GM18502 (cell line): ENCODE results near the gene ZYG11A.
A peak's percentile ranks its signal among the peaks of the same experiment; 100 is the strongest.

Source experiments
- ATAC-seq: cut with Tn5 transposase; IDR thresholded peaks from one replicate; pipeline ENCODE4 v1.9.1; 2021; ENCODE audit warnings: mild to moderate bottlenecking; ENCODE audit not compliant: unreplicated experiment, poor library complexity

Gene ZYG11A

DNA sequence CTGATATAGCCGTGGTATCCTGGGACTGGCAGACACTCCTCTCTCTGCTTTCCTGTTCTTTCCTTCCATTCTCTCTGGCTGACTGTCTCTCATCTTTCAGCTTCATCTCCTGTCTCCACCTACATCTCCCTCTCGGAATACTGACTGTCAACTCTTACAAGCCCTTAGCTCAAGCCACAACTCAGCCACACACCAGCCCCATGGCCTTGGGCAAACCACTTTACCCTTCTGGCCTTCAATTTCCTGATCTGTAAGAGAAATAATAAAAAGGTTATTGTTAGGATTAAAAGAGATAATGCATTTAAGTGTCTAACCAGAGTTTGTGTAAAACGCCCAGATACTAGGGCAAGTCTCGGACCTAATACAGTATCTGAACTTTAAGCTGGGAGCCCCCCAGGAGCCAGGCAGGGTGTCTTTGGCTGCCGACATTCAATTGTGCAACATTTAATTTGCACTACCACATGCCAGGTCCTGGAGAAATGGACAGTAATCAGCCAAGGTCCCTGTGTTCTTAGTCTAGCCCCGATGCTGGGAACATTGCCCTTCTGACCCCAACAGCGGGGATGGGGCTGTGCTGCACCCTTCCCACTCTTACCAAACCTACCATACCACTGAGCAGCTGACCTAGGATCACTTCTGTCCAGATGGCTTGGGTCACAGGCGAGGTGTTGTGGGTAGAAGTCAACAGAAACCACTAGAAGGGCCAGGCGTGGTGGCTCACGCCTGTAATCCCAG lies 73.8 kb downstream of the ZYG11A start:
- no peak for ATAC-seq

DNA sequence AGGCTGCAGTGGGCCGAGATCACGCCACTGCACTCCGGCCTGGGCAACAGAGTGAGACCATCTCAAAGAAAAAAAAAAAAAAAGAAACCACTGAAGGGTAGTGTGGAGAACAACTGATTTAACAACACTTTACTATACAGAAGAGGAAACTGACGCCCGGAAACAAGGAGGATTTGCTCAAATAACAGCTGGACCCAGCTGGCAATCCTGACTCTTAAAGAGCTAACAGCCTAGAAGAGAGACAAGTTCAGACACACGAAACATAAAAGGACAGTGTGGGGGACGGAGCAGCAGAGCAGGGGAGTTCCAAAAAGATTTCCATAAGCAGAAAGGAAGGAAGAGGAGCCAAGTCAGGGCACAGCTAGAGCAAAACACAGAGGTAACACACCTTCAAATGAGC lies 74.6 kb downstream of the ZYG11A start:
- ATAC-seq, result no peak

DNA sequence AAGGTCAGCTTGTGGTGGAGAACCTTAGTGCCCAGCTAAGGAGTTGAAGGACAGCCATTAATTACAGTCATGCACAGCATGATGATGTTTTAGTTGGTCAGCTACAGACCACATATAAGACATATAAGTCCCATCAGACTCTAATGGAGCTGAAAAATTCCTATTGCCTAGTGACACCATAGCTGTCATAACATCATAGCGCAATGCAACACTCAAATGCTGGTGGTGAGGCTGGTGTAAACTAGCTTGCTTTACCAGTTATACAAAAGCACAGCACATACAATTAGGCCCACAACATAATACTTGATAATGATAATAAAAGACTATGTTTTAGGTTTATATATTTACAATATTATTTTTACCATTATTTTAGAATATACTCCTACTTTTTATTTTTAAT lies 75.0 kb downstream of the ZYG11A start:
- ATAC-seq, result no peak

DNA sequence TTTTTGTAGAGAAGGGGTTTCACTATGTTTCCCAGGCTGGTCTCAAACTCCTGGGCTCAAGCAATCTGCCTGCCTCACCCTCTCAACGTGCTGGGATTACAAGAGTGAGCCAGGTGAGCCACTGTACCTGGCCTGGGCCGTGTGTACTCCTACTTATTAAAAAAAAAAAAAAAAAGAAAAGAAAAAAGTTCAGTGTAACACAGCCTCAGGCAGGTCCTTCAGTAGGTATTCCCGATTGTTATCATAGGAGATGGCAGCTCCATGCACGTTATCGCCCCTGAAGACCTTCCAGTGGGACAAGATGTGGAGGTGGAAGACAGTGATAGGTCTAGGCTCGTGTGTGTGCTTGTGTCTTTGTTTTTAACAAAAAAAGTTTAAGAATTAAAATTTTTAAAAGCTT lies 75.6 kb downstream of the ZYG11A start:
- no peak for ATAC-seq

DNA sequence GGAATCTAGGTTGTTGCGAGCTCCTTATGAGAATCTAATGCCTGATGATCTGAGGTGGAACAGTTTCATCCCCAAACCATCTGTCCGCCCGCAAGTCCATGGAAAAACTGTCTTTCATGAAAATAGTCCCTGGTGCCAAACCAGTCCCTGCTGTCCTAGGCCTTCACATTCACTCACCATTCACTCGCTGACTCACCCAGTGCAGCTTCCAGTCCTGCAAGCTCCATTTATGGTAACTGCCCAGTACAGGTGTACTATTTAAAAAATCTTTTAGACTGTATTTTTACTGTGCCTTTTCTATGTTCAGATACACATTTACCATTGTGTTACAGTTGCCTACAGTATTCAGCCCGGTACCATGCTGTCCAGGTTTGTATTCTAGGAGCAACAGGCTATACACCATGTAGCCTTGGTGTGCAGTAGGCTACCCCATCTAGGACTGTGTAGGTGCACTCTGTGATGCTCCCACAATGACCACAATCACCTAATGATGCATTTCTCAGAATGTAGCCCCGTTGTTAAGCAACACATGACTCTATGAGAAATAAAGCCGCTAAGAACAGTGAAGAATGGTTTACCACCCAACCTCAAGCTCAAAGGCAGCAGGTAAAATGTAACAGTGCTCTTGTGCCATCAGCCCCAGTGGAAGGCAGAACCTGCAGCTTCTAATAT lies 76.6 kb downstream of the ZYG11A start:
- ATAC-seq, result no peak

DNA sequence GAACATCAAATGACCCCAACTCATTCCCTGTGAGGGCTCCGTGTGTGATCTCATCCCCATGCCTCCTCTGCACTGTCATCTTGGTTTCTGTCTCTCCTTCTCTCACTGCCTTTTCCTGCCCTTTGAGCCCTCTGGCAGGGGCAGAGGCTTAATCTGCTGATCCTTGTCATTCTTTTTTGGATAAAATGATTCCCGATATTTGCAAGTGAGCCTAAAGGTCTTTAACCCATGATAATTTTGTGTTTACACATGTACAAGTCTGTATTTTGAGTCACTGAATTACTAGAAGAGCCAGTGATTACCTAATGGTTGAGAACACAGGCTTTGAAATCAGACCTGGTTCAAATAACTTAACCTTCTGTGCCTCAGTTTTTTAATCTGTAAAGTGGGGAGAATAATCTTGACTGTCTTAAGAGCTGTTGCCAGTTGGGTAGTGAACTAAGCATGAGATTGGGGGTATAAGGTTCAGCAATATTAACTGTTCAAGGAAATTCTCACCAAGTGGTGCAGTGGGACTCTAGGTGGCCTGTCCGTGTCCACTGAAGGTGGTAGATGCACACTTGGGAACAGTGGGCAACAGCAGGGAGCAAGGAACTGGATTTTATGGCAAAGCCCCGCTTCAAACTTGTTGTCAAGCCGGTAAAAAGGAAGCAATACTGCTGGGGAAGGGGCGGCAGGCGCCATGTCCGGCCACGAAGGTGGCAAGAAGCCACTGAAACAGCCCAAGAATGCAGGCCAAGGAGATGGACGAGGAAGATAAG lies 77.3 kb downstream of the ZYG11A start:
- ATAC-seq, result no peak

DNA sequence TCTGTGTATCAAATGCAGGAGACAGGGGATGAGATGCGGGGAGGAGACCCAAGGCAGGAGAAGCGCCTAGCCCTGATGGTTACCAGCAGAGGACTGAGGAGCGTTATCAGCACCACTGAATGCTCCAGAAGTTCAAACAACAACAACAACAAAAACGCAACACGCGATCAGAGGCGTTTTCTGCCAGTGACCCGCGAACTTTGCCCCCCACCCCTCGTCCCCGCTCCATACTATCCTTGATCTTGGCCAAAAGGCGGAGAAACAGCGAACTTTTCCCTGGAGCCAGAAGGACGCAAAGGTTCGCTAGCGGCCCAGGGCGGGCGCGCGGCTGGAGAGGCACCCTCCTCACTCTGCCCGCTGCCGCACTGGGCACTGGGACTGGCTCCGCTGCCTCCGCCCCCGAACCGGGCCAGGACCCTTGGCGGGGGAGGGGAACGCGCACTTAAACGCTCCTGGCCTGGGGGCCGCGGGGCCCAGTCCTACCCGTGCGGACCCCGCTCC lies 78.3 kb downstream of the ZYG11A start:
- no peak for ATAC-seq

DNA sequence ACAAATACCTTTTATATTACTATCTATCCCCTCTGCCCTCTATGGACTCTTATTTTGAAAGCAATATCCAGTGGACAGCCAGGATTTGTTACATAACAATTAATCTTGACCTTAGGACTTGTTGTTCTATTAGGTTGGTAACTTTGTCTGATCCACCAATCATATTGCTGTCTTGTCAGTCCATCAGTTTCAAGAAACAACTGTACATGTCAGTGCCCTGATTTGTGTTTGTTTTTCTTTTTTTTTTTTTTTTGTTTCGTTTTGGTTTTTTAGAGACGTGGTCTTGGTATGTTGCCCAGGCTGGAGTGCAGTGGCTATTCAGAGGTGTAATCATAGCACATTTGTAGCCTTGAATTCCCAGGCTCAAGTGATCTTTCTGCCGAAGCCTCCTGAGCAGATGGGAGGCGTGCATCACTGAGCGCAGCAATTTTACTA lies 83.0 kb downstream of the ZYG11A start:
- ATAC-seq, result no peak

DNA sequence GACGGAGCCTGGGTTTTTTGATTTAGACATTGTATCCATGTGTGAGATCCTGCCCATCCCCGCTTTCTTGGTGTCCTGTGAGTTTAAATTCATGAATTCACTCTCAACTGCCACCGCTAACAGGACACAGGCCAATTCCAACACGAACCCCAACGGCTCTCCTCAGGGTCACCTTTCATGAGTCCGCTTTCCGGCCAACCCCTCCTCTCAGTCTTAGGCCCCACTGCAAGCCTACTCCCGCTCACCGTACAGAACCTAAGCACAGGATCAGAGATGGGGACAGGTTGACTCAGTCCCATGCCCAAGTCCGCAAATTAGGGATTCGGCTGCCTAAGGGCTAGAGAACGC lies 84.3 kb downstream of the ZYG11A start:
- ATAC-seq, result no peak

DNA sequence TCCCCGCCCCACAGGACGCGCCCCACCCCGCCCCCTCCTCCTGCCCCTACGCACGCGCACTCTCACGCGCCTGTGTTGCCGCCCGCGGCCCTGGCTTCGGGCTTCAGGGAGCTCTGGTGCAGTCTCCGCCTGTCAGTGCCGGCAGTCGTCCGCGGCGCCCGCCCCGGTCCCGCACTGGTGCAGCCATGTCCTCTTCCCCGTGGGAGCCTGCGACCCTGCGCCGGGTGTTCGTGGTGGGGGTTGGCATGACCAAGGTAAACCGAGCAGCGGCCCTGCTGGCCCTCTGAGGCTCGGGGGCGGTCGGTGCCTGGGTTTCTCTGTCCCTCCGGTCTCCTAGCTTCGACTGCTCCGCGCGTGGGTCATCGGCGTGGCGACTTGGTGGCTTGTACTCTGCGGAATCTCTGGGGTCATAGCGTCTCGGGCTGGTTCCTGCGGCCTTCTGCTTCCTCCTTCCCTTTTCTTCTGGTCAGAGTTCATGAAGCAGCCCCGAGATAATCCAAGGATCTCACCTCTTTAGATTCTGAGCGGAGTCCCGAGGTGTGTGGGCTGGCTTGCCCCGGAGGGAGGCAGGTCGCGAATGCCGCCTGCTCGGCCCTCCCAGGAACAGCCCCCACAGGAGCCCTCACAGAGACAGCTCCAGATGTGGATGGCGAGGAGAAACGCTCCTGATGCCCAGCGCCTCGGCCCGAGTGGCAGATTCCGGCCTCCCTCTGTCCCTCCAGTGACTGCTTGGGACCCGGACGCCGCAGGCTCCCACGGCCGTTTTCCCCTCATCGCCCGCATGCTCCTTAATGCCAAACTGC lies 84.9 kb downstream of the ZYG11A start, which contains the start of gene SCP2:
Gene SCP2, plus strand, starts transcription at position 65 of the 803 bp plus-strand sequence. Its CDS starts 121 bp downstream, at position 186.
- peak; percentile 75 for ATAC-seq

DNA sequence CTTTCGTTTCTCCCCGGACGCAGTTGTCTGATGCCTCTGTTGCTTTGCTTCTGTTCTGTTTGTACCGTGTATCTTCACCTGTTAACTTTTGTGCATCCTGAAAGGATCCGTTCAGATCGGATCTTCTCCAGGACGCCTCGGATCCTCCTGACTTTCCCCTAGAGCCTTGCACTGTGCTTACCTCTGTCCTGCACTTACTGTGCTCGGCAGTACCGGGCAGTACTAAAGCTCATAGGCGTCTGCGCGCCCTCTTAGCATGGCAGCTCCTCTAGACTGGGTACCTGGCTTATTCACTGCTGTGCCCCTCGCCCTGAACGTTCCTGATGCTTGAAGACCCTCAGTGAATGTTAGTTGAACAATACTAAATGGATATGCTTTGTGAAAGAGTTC lies 85.5 kb downstream of the ZYG11A start:
- ATAC-seq, result peak; percentile 30

DNA sequence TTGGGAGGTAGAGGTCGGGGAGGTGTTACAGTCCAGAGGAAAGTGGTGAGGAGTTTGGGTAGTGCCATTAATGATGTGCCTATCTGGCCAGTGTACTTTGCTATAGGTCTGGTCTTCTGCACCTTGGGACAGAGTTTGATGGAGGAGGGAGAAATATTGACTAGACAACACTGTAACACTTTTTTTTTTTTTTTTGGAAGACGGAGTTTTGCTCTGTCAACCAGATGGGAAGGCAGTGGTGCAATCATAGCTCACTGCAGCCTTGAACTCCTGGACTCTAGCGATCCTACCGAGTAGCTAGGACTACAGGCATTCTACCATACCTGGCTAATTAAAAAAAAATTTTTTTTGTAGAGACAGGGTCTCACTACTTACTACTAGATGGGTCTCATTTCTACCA lies 86.5 kb downstream of the ZYG11A start:
- ATAC-seq, result no peak

DNA sequence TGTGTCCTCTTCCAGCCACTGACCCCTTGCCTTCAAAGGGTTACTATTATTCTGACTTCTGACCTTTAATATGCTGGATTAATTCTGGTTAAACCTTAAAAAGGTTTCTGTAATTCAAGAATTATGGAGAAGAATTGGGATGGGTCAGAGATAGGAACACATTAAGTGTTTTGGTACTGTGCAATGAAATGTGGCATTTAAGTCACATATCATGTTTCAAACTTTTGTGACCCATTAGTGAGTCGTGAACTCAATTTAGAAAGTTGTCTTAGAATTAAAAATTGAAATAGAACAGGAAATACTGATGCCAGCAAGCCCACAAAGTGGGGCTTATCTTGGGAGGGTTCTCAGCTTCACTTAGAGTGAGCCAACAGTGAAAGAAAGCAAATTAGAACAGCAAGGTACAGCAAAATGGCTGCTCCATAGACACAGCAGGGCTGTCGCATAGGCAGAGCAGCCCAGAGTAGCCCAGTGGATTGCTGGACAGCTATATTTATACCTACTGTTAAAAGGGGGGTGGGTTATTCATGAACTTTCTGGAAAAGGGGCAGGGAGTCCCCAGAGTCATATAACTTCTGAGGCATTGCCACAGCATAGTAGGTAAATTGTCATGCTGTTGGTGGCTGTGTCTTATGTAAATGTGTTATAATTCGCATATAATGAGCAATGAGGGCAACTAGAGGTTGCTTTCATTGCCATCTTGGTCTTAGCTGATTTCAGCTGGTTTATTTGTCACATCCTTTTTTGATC lies 95.0 kb downstream of the ZYG11A start:
- ATAC-seq, result no peak

DNA sequence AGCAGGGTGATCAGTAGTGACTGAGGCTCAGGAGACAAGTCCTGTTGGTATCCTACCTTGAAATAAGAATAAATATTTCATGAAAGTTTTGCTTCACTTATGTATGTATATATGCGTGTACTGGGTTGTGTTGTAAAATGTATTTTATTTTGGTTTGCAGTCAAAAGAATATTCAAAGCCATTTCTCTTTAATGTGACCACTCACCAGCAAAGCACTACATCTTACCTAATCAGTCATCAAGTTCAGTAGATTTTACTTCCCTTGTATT lies 95.6 kb downstream of the ZYG11A start:
- no peak for ATAC-seq

DNA sequence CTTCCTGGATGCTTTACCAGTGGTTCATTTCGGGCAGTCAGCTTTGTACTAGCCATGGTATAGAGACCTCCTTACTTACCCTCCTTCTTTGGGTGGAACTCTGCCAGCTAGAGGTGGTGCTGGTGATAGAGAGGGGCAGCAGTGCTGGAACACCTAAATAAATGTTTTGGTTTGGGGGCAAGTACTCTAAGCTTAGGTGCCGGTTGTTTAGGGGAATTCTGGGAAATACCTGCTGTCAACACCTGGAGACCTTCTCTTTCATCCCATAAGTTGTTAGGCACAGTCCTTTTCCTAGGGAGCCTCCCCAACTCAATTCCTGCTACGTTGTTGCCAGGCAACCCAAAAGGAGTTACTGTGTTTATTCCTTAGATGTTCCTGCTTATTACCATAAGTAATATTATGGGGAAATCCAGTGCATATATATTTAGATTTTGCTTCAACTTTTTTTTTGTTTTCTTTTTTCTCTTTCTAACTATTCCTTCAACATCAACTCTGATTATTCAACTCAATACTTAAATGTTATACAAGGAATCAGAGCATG lies 101.4 kb downstream of the ZYG11A start:
- ATAC-seq, result no peak

DNA sequence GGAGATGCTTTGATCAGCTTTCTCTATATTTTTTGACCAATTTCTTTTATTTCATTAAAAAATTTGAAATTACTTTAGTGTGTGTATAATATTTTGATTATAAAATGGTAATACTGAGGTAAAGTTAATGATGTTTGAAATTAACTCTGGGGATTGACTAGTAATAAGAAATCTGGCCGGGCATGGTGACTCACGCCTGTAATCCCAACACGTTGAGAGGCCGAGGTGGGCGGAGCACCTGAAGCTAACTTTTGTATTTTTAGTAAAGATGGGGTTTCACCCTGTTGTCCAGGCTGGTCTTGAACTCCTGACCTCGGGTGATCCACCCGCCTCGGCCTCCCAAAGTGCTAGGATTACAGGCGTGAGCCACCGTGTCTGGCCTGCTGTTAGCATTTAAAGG lies 102.0 kb downstream of the ZYG11A start:
- ATAC-seq, result no peak
